NCI-H69 (cell line): Measurements from ENCODE around the gene FEM1B.
A peak's percentile ranks its signal among the peaks of the same experiment; 100 is the strongest.

Experiments used
- DNase-seq: peaks from one replicate; lab custom pipeline; 2025; lab: John Stamatoyannopoulos, UW

Gene FEM1B

DNA sequence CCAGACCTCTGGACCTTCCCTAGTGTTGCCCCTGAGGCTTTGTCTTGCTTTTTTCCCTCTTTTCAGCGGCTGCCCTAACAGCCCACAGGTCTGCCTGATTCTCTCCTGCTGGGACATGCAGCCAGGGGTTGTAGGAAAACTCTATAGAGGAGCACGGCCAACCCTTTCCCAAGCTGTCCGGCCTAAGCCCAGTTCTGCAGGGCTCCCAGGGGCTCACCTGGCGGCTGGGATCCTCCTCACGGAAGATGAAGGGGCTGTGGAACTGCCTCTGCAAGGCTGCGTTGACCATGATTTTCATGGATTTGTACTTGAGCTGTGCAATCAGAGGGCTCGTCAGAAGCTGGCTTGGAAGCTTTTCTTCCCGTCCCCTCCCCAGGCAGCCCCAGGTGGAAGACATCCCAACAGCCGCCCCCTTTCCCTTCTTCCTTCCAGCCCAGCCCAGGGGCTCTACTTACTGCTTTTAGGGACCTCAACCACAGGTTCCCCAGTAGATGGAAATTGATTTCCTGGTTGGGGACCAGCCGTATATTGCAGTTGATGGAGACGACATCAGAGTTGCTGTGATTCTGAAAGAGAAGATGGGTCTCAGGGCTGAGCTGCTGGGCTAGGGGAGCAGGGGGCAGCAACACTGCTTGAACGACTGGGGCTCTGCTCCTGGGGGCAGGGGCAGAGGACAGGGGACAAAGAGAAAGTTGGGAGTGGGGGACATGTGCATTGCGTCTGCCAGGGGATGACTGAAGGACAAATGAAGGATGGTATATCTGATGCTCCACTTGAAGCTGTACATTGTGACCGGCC, 29.8 kb downstream of the FEM1B start:
- no peak for DNase-seq

DNA sequence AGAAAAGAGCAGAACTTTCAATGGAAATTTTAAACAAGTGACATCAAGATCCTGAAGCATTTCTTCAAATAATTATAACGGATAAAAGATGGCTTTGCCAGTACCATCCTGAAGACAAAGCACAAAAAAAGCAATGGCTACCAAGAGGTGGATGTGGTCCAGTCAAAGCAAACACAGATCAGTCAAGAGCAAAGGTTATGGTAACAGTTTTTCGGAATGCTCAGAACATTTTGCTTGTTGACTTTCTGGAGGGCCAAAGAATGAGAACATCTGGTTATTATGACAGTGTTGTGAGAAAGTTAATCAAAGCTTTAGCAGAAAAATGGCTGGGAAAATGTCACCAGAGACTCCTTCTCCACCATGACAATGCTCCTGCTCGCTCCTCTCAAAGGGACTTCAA, 31.5 kb downstream of the FEM1B start:
- no peak for DNase-seq

DNA sequence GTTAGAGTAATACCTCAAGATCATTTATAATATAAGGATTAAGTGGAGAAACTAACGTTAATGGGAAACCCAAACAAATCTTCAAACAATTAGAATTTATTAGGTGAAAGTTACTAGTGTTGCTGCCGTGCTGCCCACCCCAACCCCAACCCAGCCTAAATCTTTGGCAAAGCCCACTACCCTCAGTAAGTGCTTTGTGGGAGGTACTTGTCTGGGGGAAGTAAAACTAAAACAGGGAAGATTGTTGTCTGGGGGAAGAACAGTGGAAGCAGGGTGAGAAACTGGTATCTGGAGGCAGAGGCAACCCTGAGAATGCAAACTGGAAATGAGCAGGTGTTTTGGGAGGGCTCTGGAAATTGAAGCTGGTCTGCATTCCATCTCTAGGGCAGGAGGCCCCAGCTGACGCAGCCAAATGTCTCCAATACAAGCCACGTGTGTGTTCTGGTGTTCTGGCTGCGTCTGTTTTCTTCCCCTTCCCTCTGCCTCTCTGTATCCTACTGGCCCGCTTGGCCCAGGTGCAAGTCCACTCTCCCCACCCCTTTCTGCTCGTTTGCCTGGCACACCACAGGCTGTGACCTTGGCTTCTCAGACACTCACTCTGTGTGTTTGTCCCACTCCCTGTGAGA, 32.7 kb downstream of the FEM1B start:
- DNase-seq, result no peak

DNA sequence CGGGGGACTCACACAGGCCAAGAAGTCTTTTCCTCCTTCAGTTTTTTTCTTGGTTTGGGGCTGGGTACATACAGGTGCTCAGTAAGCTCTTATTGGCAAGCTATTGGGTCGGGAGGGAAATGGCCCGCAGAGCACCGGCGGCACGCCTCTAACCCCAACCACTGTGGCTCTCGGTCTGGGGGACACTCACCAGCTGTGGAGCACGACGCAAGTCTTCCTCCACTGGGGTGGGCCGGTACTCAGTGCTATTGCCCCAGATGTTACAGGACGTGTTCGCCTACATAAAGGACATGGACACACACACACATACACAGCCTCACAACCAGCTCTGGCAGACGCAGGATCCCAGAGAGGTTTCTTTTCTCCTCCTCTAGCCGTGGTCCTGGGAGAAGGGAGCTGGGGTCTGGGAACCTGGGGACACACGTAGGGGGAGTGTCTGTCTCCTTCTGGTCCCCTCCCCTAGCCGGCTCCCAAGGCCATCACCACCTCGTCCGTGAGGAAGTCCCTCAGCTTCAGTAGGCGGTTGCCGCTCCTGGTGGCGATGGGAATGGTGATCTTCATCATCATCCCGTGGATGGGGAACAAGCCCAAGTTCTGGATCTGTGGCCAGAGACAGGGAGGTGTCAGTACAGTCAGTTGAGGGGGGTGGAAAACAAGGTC, 33.4 kb downstream of the FEM1B start:
- no peak for DNase-seq

DNA sequence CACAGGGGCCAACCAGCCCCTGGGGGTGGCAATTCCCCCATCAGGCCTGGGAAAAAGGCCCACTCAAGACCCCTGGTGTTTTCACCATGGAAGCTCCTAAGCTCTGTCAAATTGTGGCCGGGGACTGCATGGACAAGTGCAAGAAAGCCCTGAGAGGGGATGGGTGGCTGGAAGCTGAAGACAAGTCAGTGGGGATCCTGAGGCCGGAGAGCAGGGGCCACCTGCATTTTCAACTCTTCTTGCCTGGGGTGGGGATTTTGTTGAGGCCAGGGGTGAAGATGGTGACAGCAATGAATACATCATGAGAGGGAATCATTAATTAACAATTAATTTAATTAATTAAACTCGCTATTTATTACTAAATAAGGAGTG, 33.9 kb downstream of the FEM1B start:
- DNase-seq, result no peak

DNA sequence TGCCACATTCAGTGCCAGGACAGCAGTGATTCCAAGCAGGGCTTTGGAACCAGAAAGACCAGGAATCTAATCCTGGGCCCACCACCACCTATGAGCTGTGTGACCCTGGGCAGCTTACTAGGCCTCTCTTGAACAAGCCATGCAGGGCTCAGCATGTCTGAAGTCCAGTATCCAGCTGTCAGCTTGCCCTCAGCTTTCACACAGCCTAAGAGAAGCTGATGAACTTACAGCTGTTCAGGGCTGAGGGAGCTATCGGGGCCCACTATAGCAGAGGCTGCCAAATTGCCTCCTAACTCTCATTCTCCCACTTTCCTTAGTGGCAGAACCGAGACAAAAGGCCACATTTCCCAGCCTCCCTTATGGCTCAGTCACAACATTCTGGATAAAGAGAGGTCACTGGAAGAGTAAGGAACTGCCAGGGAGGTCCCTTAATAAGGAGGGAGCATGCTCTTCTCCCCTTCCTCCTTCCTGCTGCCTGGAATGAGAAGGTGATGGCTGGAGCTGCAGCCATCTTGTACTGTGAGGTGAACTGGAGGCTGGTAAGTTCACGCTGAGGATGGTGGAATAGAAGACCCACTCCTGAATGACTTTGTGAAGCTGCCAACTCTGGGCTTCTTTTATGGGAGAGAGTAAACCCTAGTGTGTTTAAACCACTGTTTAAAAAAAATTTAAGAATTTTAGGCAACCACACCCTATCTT, 34.5 kb downstream of the FEM1B start:
- no peak for DNase-seq

DNA sequence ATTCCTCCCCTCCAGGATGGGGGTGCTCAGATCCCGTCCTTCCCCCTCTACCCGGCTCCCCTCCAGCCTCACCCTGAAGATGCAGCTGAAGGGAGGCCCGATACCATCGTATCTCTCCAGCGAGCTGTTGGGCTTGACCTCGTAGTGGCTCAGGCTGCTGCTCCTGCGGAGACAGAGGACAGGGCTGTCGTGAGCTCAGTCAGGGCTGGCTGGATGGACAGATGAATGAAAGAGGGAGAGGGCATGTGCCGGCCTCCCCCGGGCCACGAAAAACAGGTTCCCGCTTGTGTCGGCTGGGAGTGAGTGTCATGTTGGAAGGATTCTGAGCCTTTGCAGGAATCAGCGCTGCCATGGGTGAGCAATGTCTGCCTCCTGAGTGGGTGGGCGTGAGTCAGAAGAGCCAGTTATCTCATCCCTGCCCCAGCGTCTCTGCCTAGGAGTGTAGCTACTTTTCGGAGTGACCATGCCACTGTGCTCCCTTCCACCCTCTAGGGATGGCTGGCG, 35.2 kb downstream of the FEM1B start:
- DNase-seq, result no peak

DNA sequence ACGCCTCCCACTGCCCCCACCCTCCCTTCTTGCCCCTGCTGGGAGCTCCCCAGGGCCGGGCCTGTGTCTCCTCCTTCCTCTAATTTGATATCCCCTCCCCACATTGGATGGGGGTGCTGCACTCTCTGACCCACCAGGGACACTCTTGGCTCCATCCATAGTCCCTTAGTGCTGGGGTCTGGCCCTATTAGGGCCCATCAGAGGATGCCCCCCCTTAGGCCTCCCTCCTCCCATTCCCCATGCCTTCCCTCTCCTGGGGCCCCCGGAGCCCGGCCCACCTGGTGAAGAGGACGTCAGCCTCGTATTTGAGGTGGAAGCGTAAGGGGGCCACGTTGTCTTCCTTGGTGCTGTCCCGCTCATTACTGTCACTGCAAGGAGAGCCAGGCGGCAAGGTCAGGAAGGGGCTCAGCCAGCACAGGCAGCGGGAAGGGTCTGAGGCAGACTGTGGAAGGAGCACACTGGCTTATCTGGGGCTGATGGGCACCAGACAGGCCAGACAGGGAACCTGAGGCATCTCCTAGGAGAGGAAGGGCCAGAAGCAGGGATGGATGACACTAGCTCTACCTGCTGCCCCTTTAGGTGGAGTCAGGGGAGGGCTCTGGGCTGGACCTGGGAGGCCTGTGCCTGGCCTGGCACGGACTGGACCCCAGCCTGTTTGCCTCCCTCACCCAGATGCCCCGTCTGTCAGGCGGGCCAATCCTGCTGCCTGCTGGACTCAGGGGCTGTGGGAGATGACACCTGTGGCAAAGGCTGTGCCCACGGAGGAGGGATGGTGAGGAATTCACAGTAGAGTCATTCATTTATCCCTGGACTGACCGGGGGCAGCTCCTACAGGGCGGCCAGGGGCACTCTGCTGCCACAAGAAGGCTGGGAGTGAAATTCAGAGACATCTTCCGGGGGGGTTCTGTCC, 36.2 kb downstream of the FEM1B start:
- DNase-seq, result no peak

DNA sequence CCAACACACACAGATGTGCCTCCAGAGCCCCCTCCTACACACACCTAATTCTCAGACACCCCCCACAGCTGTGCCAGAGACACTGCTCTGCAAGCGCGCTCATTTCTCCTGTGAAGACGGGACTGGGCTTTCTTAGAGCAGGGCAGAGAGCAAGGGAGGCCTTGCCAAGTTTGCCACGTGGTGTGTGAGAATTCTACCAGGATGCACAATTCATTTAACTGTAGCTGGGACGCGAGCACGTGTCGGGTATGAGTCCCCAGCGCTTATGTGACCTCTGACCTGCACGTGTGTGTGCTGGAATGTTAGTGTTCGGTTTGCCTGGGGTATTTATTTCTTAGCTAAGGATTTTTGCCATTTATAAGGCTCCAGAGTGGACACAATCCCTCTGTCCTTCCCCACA, 37.0 kb downstream of the FEM1B start:
- no peak for DNase-seq

DNA sequence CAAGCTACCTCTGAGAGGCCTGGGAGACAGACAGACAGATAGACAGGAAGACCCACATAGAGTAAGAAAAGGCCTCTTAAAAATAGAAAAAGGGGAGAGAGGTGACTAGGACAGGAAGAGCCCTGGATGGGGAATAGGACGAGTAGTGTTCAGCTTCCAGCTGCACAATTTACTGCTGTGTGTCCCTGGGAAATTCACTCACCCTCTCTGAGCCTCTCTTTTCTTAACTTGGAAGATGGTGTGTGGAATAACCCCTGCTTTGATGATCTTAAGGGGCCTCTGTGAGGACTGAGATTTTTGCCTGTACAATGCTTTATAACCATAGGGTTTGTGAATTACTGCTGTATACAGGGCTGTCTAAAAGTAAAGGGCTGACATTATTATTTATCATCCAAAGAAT, 37.5 kb downstream of the FEM1B start:
- DNase-seq, result no peak

DNA sequence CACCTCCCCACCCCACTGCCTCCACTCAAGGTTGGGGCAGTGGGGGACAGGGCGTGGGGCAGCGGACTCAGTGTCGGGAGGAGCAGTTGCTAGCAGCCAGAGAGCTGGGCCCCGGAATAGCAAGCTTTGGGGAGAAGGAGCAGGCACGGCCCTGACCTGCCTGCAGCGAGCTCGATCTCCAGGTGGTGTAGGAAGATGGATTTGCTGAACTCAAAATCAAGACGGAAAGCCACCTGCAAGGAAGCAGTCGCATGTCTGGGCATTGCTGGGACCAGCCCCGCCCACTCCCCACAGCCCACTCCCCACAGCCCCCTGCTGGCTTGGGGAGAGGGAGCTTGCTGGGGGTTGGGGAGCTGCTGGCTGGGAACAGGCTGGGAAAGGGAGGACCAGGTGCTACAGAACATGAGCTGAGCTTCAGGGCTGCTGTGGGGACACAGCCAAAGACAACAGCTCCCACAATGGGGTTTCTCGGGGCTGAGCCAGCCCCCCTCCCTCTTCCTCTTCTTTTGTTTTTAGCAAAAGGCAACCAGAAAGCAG, 38.0 kb downstream of the FEM1B start:
- peak; percentile 61 for DNase-seq

DNA sequence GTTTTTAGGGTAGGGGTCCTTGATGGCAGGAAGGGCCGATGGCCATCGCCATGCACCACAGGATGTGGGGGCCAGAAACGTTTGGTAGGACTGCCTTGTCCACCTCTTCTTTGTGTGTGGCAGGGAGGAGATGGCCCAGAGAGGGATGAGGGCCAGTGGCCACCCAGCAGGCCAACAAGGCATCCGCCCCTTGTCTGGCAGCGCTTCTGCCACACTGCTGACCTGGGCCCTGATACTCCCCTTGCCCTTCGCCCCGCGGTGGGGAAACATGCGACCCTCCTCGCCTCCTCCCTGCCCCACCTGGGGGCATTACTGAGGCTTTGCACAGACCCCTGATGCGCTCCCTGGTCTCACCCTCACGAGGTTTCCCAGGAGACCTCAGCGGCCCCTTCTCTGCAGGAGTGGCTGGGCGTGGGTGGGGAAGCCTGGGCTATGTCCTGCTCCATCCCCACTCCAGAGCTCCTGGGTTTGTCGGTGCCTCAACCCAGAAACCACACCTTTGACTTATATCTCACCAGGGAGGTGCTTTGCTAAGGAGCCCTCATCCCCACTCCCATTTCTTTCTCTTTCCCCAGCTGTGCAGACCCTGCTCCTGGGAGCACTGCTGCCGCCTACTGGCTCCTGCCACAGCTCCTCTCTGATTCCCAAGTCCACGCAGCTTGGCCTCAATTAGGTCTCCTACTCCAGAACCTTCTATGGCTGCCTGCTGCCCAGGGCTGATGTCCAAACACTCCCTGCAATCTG, 38.7 kb downstream of the FEM1B start:
- DNase-seq, result peak; percentile 36

DNA sequence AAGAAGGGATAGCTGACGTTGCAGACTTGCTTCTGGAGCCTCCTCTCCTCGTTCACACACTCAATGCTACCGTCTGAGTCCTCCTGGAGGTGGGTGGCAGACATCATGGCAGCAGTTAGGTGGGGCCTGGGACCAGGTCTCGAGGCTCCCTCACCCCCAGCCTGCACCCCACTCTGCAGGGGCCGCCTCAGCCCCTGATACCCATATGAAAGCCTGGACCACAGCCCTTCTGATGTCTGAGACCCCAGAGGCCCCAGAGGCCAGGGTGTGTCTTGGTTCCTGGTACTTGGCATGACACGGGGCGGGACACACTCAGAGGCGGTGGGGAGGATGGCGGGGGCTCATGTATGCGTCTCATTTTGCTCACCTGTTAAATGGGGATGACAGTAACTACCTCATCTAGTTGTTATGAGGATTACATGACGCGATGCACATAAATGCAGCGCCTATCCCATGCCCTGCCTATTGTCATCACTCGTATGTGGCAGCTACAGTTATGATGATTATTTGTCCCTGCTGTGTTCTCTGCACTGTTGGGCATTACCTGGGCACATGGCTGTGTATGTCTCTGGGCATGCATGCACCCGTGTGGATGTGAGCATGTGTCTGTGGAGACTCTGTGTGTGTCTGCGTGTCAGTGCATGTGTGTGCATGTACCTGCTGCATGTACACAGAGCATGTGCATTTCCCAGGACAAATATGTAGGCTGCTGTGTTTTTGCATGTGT, 39.9 kb downstream of the FEM1B start:
- no peak for DNase-seq

DNA sequence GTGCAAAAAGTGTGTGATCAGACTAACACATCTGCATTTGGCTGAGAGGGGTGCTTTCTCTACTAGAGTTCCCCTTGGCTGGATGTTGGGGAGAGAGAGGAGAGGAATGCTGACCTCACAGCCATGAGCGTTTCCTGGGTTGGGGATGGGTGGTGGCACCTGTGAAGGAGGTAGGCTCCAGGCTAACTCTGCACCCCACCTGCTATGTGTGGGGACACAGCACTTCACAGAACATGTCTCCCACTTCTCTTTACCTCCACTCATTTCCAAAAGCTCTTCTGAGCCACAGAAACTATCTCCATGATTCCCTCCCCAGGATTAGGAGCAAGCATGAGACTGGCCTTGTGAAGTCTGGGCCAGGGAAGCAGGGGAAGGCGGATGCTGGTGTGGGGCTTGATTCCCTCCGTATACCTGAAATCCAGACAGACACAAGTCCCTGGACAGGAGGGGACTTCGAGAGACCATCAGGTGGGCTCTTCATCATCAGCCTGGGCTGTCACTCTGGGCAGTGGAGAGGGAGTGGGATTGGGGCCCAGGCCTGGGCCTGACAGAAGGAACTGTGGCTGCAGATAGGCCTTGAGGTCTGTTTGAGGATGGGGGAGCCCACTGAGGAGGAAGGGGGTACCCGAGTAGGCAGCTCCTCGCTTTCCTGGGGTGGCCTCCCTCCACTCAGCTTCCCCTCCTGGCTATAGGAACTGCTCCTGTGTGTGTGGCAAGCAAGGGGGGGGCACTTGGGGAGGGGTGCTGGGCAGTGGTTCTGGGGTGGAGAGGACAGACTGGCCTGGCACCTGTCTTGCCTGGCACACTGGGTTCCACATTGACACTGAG, 40.7 kb downstream of the FEM1B start:
- no peak for DNase-seq

DNA sequence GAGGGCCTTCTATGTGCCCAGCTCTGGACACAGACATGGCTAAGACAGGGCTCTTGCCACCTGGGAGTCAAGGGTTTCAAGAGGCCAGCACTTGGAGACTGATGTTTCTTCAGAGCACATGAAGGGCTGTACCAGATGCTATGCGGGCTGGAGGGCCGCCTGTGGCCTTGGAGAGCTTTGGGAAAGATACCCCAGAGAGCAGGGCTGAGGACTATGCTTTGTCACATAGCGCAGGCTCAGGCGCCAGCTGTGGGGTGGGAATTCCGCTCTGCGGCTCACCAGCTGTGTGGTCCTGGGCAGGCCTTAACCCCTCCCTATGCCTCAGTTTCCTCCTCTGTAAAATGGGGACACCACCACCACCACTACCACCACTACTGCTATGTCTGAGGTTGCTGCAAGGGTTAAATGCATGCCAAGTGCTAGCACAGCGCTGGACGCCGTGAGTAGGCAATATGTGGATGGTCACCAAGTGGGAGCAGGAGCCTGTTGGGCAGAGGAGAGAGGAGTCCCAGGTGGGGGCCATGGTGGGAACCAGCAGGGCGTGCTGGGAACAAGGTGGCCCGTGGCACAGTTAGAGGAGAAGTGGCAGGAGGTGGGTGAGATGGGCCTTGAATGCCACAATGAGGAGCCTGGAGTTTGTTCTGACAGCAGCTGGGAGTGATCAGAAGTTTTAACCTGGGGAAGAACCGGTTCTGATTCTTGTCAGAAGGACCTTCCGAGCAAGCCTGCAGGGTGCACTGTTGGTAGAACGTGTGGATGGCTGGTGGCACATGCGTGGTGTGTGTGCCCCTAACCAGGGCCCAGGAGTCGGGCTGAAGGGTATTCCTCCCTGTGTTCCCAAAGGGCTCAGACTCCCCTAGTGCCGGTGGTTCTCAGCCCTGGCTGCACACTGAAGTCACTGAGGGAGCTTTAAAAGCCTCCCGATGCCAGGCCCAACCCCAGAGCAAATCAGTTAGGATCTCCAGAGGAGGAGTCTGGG, 41.7 kb downstream of the FEM1B start:
- DNase-seq, result no peak

DNA sequence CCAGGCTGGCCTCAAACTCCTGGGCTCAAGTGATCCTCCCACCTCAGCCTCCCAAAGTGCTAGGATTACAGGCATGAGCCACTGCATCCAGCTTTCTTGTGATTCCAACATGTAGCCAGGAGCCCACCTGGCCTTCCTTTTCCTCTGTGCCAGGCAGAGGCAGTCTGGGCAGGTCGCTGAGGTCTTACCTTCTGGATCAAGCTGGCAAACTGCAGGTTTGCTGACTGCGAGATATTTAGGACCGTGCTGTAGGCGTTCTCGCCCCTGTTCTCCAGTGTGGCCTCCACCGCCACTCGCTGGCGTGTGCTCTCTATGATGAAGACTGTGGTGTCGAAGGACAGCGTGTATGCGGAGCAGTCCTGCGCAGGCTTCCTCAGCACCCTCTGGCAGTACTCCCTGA, 42.5 kb downstream of the FEM1B start:
- DNase-seq, result no peak

DNA sequence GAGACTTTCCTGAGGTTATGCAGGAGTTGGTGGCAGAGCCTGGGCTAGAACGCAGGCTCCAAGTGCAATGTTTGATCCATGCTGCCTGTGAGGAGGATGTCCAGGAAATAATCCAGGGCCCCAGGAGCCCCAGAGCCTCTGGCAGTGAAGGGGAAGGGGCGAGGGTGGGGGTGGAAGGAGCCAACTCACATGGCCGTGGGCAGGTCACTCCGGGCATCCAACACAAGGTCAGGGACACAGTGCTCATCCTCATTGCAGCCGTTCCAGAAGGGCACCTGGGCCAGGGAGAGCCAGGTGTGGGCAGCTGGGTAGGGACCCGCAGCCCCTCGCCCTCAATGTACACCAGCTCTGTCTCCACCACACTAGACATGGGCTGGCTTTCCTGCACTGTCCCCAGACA, 43.7 kb downstream of the FEM1B start:
- DNase-seq, result no peak

DNA sequence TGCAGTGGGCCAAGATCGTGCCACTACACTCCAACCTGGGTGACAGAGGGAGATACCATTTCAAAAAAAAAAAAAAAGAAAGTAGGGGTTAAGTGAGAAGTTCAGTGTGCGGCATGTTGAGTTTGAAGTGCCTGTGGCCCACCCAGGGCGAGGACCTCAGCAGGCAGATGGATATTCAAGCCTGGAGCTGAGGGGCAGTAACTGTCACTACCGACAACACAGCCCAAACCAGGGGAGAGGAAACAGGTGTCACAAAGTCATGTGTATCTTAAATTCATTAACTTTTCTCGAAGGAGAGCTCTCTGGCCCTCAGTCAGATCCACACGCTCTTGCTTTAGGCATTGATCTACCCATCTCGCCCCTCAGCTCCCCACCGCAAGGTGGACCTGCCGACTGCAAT, 45.3 kb downstream of the FEM1B start:
- no peak for DNase-seq
